ENCODE data around the gene TUBA3D. TPM values are rescaled to one million over a fixed set of nuclear protein-coding genes. Genes with fewer than 3 reads are reported as not detected.
"Not testable (repeated sequence)": the region's sequence is repeated elsewhere in the genome, so short reads cannot be mapped to it uniquely, and the experiment has no call there.

TUBA3D gene
- total RNA-seq, 4 donors from 2014 or later: not detected

DNA sequence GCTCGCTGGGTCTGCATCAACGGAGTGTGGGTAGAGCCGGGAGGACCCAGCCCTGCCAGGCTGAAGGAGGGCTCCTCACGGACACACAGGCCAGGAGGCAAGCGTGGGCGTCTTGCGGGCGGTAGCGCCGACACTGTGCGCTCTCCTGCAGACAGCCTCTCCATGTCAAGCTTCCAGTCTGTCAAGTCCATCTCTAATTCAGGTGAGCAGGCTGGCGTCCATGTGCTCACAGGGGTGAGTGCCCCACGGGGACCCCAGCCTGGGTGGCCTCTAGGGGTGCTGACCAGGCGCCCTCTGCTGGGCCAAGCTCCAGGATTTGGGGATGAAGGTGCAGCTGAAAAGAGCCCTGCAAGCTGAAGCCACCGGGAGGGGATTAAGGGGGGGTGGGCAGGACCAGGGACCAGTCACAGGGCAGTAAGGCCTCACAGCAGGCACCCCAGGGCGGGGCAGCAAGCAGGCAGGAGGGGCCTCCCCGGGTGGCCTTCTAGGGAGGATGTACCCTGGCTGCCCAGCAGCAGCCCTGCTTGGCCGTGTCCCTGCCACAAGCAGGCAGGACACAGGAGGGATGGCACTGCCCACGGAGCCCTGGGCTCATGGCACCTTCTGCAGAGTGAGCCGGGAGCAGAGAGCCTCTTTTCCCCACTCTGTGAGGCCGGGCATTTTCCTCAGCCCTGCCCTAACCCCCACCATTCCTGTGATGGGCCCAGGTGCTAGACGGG lies 54.9 kb downstream of the TUBA3D start:
- DNase-seq; H3K27me3 ChIP-seq; H3K27ac ChIP-seq; H3K4me3 ChIP-seq; in situ Hi-C loops (cut with MboI; ENCODE audit: low pct_ligation_motif_present in 1 of 4, low pct_unique_long_range_greater_than_20kb in 1 of 4, low sequenced_read_pairs in 3 of 4); H3K9me3 ChIP-seq; H3K36me3 ChIP-seq; intact Hi-C loops (cut with DNase I; ENCODE audit: low total_unique reads): not testable (repeated sequence)
- 89% methylated on average over 15 of the region's 22 CpGs; no CpG with 5 or more reads in 1 of the 2 donors for WGBS, 2 donors (ENCODE audit: low coverage in 1 of 2)
- peaks cover 3 to 16% (median 9%) of the 10 kb centered on the region in 4 donors for H3K4me1 ChIP-seq

DNA sequence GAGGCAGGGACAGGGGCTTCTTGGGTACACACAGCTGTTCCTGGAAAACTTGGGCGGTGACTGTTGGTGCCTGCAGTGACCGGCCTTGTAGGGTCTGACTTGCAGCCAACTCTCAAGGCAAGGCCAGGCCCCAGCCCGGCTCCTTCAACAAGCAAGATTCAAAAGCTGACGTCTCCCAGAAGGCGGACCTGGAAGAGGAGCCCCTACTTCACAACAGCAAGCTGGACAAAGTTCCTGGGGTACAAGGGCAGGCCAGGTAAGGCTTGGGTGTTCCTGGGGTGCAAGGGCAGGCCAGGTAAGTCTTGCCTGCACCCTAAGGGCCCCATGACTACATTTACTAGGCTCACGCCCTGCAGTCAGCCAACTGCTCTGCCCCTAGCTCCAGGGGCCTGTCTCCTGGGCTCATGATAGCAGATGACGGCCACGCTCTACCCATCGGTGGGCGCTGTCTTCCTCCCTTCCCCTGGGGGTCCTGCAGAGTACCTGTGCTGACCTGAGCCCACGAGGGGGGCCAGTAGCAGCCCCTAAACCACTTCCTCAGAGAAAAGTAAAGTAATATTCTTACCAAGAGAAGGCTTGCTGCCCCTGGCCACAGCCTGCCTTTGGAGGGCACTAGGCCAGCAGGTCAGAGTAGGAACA lies 55.7 kb downstream of the TUBA3D start:
- H3K4me3 ChIP-seq; intact Hi-C loops (cut with DNase I; ENCODE audit: low total_unique reads); in situ Hi-C loops (cut with MboI; ENCODE audit: low pct_ligation_motif_present in 1 of 4, low pct_unique_long_range_greater_than_20kb in 1 of 4, low sequenced_read_pairs in 3 of 4); DNase-seq; H3K9me3 ChIP-seq; H3K27me3 ChIP-seq; H3K36me3 ChIP-seq; H3K27ac ChIP-seq: not testable (repeated sequence)
- WGBS, 2 donors (ENCODE audit: low coverage in 1 of 2): 83% methylated on average over 3 of the region's 11 CpGs; no CpG with 5 or more reads in 1 of the 2 donors
- peaks cover 3 to 16% (median 9%) of the 10 kb centered on the region in 4 donors for H3K4me1 ChIP-seq

Other genes with a start within 250 kb of the TUBA3D start
- gene RAB6D, start 112.0 kb upstream of the TUBA3D start, total RNA-seq: 1 to 10 TPM in 3 of 4 donors, under 1 TPM in 1; 1.00 to 2.5 (median 2.0) TPM
- 10 to 100 TPM; 13.5 to 85.3 (median 43.4) TPM for gene MZT2A, start 16.3 kb downstream of the TUBA3D start, total RNA-seq
- 10 to 100 TPM in 1 of 4 donors, 1 to 10 TPM in 2, not detected in 1; 1.8 to 10.9 (median 4.4) TPM for gene CCDC74A, start 51.8 kb downstream of the TUBA3D start, total RNA-seq